ENCODE results near the gene ZNF800.
"Not testable (repeated sequence)": the region's sequence is repeated elsewhere in the genome, so short reads cannot be mapped to it uniquely, and the experiment has no call there.

The ZNF800 gene

GRCh38 chr7:127392566-127393367, at the start of gene ZNF800:
ZNF800 (minus strand) TSS chr7:127392708; CDS start chr7:127391557, 1,151 bp downstream.
- DNase-seq: peak; percentile 72

- no peak for DNase-seq
Observed at GRCh38 chr7:127440206-127440605, 47.7 kb upstream of the ZNF800 start.

- DNase-seq: no peak
Observed at GRCh38 chr7:127438836-127439235, 46.3 kb upstream of the ZNF800 start.

- no peak for DNase-seq
Observed at GRCh38 chr7:127437837-127438236, 45.3 kb upstream of the ZNF800 start.

- DNase-seq: no peak
Observed at GRCh38 chr7:127437241-127437640, 44.7 kb upstream of the ZNF800 start.

GRCh38 chr7:127429281-127429680, 36.8 kb upstream of the ZNF800 start:
- DNase-seq: not testable (repeated sequence)

GRCh38 chr7:127419196-127419595, 26.7 kb upstream of the ZNF800 start:
- no peak for DNase-seq

GRCh38 chr7:127418459-127418858, 26.0 kb upstream of the ZNF800 start:
- no peak for DNase-seq

GRCh38 chr7:127417346-127417745, 24.8 kb upstream of the ZNF800 start:
- DNase-seq: no peak

GRCh38 chr7:127415060-127415742, 22.7 kb upstream of the ZNF800 start:
- no peak for DNase-seq

- no peak for DNase-seq
Observed at GRCh38 chr7:127413962-127414361, 21.5 kb upstream of the ZNF800 start.

GRCh38 chr7:127413326-127413725, 20.8 kb upstream of the ZNF800 start:
- no peak for DNase-seq

GRCh38 chr7:127411176-127411575, 18.7 kb upstream of the ZNF800 start:
- DNase-seq: no peak

GRCh38 chr7:127409629-127410028, 17.1 kb upstream of the ZNF800 start:
- DNase-seq: no peak

- no peak for DNase-seq
Observed at GRCh38 chr7:127404286-127405072, 12.0 kb upstream of the ZNF800 start.

- peak; percentile 11 for DNase-seq
Observed at GRCh38 chr7:127396184-127396583, 3.7 kb upstream of the ZNF800 start.

GRCh38 chr7:127395104-127395503, 2.6 kb upstream of the ZNF800 start:
- DNase-seq: not testable (repeated sequence)

GRCh38 chr7:127393368-127394058, 1.0 kb upstream of the ZNF800 start:
- DNase-seq: peak; percentile 57

GRCh38 chr7:127392182-127392565, 334 bp downstream of the ZNF800 start:
- peak; percentile 24 for DNase-seq

- no peak for DNase-seq
Observed at GRCh38 chr7:127391591-127392181, 822 bp downstream of the ZNF800 start.

- no peak for DNase-seq
Observed at GRCh38 chr7:127390817-127391590, 1.5 kb downstream of the ZNF800 start.

Data from NCI-H1694 treated with DMSO at 0.1 percent for 48 hours (cell line).